Osteoblast (primary cell): ENCODE data around the gene CCNI2. TPM values are rescaled to one million over a fixed set of nuclear protein-coding genes. Genes with fewer than 3 reads are reported as not detected.

Experiments
- DNase-seq: peaks from one replicate; pipeline ENCODE4 v3.0.0; 2011; ENCODE audit warnings: low spot score, mixed read lengths; ENCODE audit not compliant: insufficient read length; ENCODE audit errors: missing footprints
- H2AFZ ChIP-seq: 2 replicates; pipeline ENCODE4 v1.6.0; 2011; ENCODE audit warnings: mild to moderate bottlenecking, low read length
- H3K27ac ChIP-seq: 2 replicates; pipeline ENCODE4 v1.5.1; 2011; ENCODE audit warnings: mild to moderate bottlenecking, low read depth, low read length, moderate library complexity
- H3K27me3 ChIP-seq: 2 replicates; pipeline ENCODE4 v1.6.0; 2012; ENCODE audit warnings: mild to moderate bottlenecking, control low read depth, inconsistent platforms, low read length, moderate library complexity; ENCODE audit not compliant: insufficient read depth
- H3K36me3 ChIP-seq: 2 replicates; pipeline ENCODE4 v1.5.1; 2011; ENCODE audit warnings: mild to moderate bottlenecking, low read length, control low read depth, moderate library complexity; ENCODE audit not compliant: insufficient read depth
- H3K4me1 ChIP-seq: 2 replicates; pipeline ENCODE4 v1.5.1; 2011; ENCODE audit warnings: mild to moderate bottlenecking, low read length, control low read depth, moderate library complexity; ENCODE audit not compliant: insufficient read depth
- H3K4me2 ChIP-seq: 2 replicates; pipeline ENCODE4 v1.6.0; 2011; ENCODE audit warnings: mild to moderate bottlenecking, low read length; ENCODE audit not compliant: insufficient read depth
- H3K4me3 ChIP-seq: fragments of 200-600 bp; sonication (generic); 3 replicates; pipeline ENCODE4 v1.5.1; 2012; ENCODE audit warnings: mild to moderate bottlenecking, low read length, inconsistent platforms; ENCODE audit not compliant: insufficient read depth
- H3K79me2 ChIP-seq: 2 replicates; pipeline ENCODE4 v1.6.0; 2012; ENCODE audit warnings: mild to moderate bottlenecking, low read length, control low read depth, inconsistent platforms; ENCODE audit not compliant: insufficient read depth
- H3K9me3 ChIP-seq: 2 replicates; pipeline ENCODE4 v1.5.1; 2011; ENCODE audit warnings: low read depth, low read length, control low read depth
- H4K20me1 ChIP-seq: 2 replicates; pipeline ENCODE4 v1.6.0; 2012; ENCODE audit warnings: mild to moderate bottlenecking, low read length, control low read depth; ENCODE audit not compliant: insufficient read depth
- CTCF ChIP-seq: IDR thresholded peaks from 2 replicates; pipeline ENCODE4 v1.5.1; 2011; ENCODE audit warnings: mild to moderate bottlenecking, low read depth, low read length, moderate library complexity; ENCODE audit errors: extremely low read depth
- total RNA-seq: library from RNA; depleted of rRNA; stranded (reverse); fragments of >200 nt; gene quantifications from 2 replicates; pipeline ENCODE4 v1.2.3, GENCODE V29; 2012

CCNI2 gene
- total RNA-seq, 1 donor, result not detected

- peaks cover 73% of the 10 kb centered on the region for H3K27me3 ChIP-seq
- H3K36me3 ChIP-seq, result no peaks in the 10 kb centered on the region
- peaks cover 29% of the 10 kb centered on the region for H4K20me1 ChIP-seq
- no peaks in the 10 kb centered on the region for H3K79me2 ChIP-seq
- H3K27ac ChIP-seq, result no peak overlapping the region
- no peaks in the 10 kb centered on the region for H3K9me3 ChIP-seq
- H3K4me3 ChIP-seq, result no peak overlapping the region
- DNase-seq, result peak; percentile 77
- H2AFZ ChIP-seq, result no peak overlapping the region
- H3K4me2 ChIP-seq, result peak overlapping the region; percentile 65
- H3K4me1 ChIP-seq, result peaks cover 18% of the 10 kb centered on the region
- TF ChIP-seq CTCF, result no peak
Observed at GRCh38 chr5:132750471-132751230, 3.4 kb downstream of the CCNI2 start.

- Histone ChIP-seq H3K4me2 (peak overlapping the region; percentile 65), H3K79me2 (no peaks in the 10 kb centered on the region), H3K4me1 (peaks cover 18% of the 10 kb centered on the region), H3K36me3 (no peaks in the 10 kb centered on the region), H2AFZ (no peak overlapping the region), H3K27me3 (peaks cover 65% of the 10 kb centered on the region), H3K27ac (no peak overlapping the region), H4K20me1 (peaks cover 29% of the 10 kb centered on the region), H3K9me3 (no peaks in the 10 kb centered on the region), H3K4me3 (no peak overlapping the region)
- DNase-seq, result peak; percentile 97
- no peak for TF ChIP-seq CTCF
Observed at GRCh38 chr5:132751444-132751843, 4.2 kb downstream of the CCNI2 start.

GRCh38 chr5:132751971-132752580, 4.8 kb downstream of the CCNI2 start:
- no peak overlapping the region for H2AFZ ChIP-seq
- H3K4me1 ChIP-seq, result peaks cover 15% of the 10 kb centered on the region
- peaks cover under 1% of the 10 kb centered on the region for H3K36me3 ChIP-seq
- peak overlapping the region; percentile 65 for H3K4me2 ChIP-seq
- no peak overlapping the region for H3K4me3 ChIP-seq
- no peaks in the 10 kb centered on the region for H3K79me2 ChIP-seq
- H3K27ac ChIP-seq, result no peak overlapping the region
- no peak for TF ChIP-seq CTCF
- H4K20me1 ChIP-seq, result peaks cover 29% of the 10 kb centered on the region
- peak; percentile 45 for DNase-seq
- no peaks in the 10 kb centered on the region for H3K9me3 ChIP-seq
- H3K27me3 ChIP-seq, result peaks cover 59% of the 10 kb centered on the region

- peaks cover 13% of the 10 kb centered on the region for H3K4me1 ChIP-seq
- TF ChIP-seq CTCF, result no peak
- no peak overlapping the region for H2AFZ ChIP-seq
- peaks cover 29% of the 10 kb centered on the region for H4K20me1 ChIP-seq
- H3K36me3 ChIP-seq, result peaks cover 4% of the 10 kb centered on the region
- H3K4me3 ChIP-seq, result no peak overlapping the region
- no peaks in the 10 kb centered on the region for H3K79me2 ChIP-seq
- H3K27me3 ChIP-seq, result peaks cover 53% of the 10 kb centered on the region
- DNase-seq, result peak; percentile 70
- no peak overlapping the region for H3K4me2 ChIP-seq
- H3K27ac ChIP-seq, result no peak overlapping the region
- H3K9me3 ChIP-seq, result no peaks in the 10 kb centered on the region
Observed at GRCh38 chr5:132752581-132753125, 5.4 kb downstream of the CCNI2 start.
